Body of pancreas (tissue), 4 donors: ENCODE data around the gene ERC2.

ENCODE experiments used
- POLR2A ChIP-seq, 3 donors: fragments of 450-650 bp; IDR thresholded peaks; one replicate each; pipeline ENCODE4 v1.6.1; 2016; ENCODE audit warnings: antibody characterized with exemption in 3 of 3, mild to moderate bottlenecking in 2 of 3
- TF ChIP-seq, protein P1 (sequence below), 7 experiments: fragments of 450-650 bp in 4 of 7; fragments of 200-600 bp in 3 of 7; sonication (generic) in 3 of 7; IDR thresholded peaks; one replicate each; pipeline ENCODE4 v1.5.1; 2016 to 2019; ENCODE audit warnings: antibody characterized with exemption in 7 of 7

DNA sequence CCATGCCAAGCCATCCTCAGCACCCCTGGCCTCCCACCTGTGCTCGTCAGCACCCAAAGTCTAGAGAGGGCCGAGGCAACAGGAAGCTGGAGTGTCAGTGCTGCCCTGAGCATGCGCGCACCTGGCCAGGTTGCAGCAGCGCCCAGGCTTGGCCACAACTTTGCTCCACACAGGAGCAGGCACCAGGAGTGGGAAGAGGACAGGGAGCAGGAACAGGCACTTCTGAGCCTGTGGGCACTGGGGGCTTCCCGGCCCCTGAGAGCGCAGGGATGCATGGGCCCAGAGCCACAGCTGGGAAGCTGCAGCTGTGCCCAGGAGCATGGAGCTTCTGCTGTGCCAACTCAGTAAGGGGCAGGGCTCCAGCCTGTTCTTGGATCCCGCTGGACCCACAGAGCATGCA, 509.7 kb downstream of the ERC2 start:
- TF ChIP-seq POLR2A (IDR thresholded peaks at IDR 0.05): no peak
- TF ChIP-seq, protein P1, sequence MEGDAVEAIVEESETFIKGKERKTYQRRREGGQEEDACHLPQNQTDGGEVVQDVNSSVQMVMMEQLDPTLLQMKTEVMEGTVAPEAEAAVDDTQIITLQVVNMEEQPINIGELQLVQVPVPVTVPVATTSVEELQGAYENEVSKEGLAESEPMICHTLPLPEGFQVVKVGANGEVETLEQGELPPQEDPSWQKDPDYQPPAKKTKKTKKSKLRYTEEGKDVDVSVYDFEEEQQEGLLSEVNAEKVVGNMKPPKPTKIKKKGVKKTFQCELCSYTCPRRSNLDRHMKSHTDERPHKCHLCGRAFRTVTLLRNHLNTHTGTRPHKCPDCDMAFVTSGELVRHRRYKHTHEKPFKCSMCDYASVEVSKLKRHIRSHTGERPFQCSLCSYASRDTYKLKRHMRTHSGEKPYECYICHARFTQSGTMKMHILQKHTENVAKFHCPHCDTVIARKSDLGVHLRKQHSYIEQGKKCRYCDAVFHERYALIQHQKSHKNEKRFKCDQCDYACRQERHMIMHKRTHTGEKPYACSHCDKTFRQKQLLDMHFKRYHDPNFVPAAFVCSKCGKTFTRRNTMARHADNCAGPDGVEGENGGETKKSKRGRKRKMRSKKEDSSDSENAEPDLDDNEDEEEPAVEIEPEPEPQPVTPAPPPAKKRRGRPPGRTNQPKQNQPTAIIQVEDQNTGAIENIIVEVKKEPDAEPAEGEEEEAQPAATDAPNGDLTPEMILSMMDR (IDR thresholded peaks at IDR 0.05): no peak
